Neural crest cell (in vitro differentiated cells): ENCODE results near the gene SLTM. TPM values are rescaled to one million over a fixed set of nuclear protein-coding genes. Genes with fewer than 3 reads are reported as not detected.
"Not testable (repeated sequence)": the region's sequence is repeated elsewhere in the genome, so short reads cannot be mapped to it uniquely, and the experiment has no call there.

Experiments used
- DNase-seq: peaks from one replicate; pipeline ENCODE4 v3.0.0; 2021; ENCODE audit warnings: low read depth, mixed read lengths, low spot score
- H3K27ac Mint-ChIP-seq: one replicate; pipeline ENCODE4 v1.8.0; 2021; ENCODE audit warnings: mild to moderate bottlenecking, mixed read lengths; ENCODE audit not compliant: unreplicated experiment
- H3K27me3 Mint-ChIP-seq: 2 replicates; pipeline ENCODE4 v1.8.0; 2021; ENCODE audit warnings: low read depth, mild to moderate bottlenecking, mixed read lengths
- H3K36me3 Mint-ChIP-seq: 2 replicates; pipeline ENCODE4 v1.8.0; 2021; ENCODE audit warnings: low read depth, mild to moderate bottlenecking, mixed read lengths
- H3K4me1 Mint-ChIP-seq: 2 replicates; pipeline ENCODE4 v1.8.0; 2021; ENCODE audit warnings: mixed read lengths
- H3K4me3 Mint-ChIP-seq: one replicate; pipeline ENCODE4 v1.8.0; 2021; ENCODE audit warnings: mild to moderate bottlenecking, mixed read lengths
- H3K9me3 Mint-ChIP-seq: 2 replicates; pipeline ENCODE4 v1.8.0; 2021; ENCODE audit warnings: mixed read lengths
- total RNA-seq: library from RNA; stranded (reverse); gene quantifications from 2 replicates; pipeline ENCODE4 v1.2.1, GENCODE V29; 2021
- TF ChIP-seq, protein P1 (sequence below): fragments of 200-600 bp; sonication (generic); conservative IDR thresholded peaks from 2 replicates; pipeline ENCODE4 v1.5.0; 2021; ENCODE audit warnings: antibody characterized with exemption, mild to moderate bottlenecking

The SLTM gene
- total RNA-seq, 1 donor from 2014 or later: 105 TPM

DNA sequence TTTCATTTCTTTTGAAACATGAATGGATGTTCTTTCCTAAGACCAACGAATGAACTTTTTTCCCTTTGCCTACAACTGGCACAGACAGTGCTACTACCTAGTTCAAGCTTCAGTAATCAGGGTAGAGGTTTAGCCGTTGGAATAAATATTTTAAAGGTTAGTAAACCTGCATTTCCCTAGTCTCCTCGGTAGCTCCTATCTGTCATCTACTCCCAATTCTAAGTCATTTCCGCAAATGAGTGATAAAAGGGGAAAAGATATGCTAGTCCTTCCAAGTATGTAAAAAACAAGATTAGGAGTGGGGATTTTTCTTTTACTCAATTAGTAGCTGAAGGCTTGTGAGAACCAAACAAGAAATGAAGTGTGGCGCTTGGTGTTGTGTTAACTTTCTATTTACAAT is 15.2 kb downstream of the SLTM start:
- Mint-ChIP-seq H3K27ac (no peak overlapping the region), H3K36me3 (peaks cover 17% of the 10 kb centered on the region), H3K27me3 (no peaks in the 10 kb centered on the region), H3K9me3 (no peaks in the 10 kb centered on the region), H3K4me3 (no peak overlapping the region), H3K4me1 (peaks cover 5% of the 10 kb centered on the region)
- TF ChIP-seq, protein P1, sequence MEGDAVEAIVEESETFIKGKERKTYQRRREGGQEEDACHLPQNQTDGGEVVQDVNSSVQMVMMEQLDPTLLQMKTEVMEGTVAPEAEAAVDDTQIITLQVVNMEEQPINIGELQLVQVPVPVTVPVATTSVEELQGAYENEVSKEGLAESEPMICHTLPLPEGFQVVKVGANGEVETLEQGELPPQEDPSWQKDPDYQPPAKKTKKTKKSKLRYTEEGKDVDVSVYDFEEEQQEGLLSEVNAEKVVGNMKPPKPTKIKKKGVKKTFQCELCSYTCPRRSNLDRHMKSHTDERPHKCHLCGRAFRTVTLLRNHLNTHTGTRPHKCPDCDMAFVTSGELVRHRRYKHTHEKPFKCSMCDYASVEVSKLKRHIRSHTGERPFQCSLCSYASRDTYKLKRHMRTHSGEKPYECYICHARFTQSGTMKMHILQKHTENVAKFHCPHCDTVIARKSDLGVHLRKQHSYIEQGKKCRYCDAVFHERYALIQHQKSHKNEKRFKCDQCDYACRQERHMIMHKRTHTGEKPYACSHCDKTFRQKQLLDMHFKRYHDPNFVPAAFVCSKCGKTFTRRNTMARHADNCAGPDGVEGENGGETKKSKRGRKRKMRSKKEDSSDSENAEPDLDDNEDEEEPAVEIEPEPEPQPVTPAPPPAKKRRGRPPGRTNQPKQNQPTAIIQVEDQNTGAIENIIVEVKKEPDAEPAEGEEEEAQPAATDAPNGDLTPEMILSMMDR: no peak
- DNase-seq: no peak

DNA sequence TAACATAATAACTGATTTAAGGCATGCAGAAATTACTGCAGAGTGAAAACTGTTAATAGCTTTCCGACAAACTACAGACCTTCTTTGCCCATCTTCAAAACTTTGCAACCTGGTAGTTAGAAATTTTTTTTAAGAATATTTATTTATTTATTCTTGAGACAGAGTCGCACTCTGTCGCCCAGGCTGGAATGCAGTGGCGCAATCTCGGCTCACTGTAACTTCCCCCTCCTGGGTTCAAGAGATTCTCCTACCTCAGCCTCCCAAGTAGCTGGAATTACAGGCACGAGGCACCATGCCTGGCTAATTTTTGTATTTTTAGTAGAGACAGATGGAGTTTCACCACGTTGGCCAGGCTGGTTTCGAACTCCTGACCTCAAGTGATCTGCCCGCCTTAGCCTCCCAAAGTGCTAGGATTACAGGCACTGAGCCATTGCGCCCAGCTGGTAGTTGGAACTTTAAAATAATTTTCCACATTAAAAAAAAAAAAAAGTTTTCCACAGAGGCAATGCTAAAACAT is 15.8 kb downstream of the SLTM start:
- not testable (repeated sequence) for H3K4me1 Mint-ChIP-seq, H3K27ac Mint-ChIP-seq, H3K27me3 Mint-ChIP-seq, H3K4me3 Mint-ChIP-seq, DNase-seq, H3K9me3 Mint-ChIP-seq
- H3K36me3 Mint-ChIP-seq: peaks cover 17% of the 10 kb centered on the region

DNA sequence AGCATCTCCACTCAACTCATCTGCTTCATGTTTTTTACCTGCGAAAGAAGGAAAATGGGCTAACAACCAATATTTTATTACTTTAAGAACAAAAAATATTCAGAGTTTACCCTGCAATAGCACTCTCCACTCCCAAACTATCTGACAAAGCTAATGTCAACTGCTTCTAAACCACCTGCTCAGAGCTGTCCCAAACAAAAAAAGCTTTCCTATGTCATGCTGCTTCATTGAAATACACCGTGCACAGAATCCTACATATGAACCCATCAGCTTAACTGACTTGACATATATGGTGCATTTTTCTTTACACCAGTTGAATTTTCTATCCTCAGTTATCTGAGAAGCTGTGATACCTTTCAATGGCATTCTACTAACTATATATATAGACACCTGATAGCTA is 16.5 kb downstream of the SLTM start:
- DNase-seq: no peak
- Mint-ChIP-seq H3K27ac (no peak overlapping the region), H3K4me1 (peaks cover 5% of the 10 kb centered on the region), H3K27me3 (no peaks in the 10 kb centered on the region), H3K9me3 (no peaks in the 10 kb centered on the region), H3K4me3 (no peak overlapping the region), H3K36me3 (peaks cover 17% of the 10 kb centered on the region)
- TF ChIP-seq, protein P1: no peak

DNA sequence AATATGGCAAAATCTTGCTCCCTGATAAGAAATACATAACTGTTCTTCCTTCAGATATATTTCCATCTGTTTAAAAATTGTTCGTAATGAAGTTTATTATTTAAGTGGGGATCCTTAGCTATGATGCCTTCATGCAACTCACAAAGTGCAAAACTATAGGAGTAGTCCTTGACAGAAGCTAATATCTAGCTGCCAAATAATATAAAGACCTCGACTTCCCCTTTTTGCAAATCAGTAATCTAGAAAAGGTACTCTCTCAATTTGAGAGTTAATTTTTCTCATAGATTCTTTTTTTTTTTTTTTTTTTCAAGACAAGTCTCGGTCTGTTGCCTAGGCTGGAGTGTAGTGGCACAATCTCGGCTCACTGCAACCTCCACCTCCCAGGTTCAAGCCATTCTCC is 23.0 kb downstream of the SLTM start:
- TF ChIP-seq, protein P1: no peak
- Mint-ChIP-seq H3K9me3 (no peaks in the 10 kb centered on the region), H3K27me3 (no peaks in the 10 kb centered on the region), H3K4me1 (peaks cover 2% of the 10 kb centered on the region), H3K36me3 (peaks cover 10% of the 10 kb centered on the region), H3K4me3 (no peak overlapping the region), H3K27ac (no peak overlapping the region)
- no peak for DNase-seq

DNA sequence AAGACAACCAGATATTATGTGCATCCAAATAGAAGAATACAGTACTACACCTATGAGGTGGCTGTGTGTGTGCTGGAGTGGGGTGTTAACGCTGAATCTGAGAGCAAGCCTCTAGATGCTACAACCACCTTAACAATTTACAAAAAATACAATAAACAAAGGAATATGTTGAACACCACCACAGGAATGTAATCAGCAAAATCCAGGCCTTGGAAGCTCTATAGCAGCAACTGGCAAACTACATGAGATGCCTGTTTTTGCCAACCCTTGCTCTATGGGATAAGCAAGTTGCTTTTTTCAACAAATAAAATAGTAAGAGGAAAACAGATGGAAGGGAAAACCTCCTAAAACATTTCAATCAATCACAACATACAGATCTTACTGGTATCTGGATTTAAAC is 23.9 kb downstream of the SLTM start:
- Mint-ChIP-seq H3K4me1 (no peaks in the 10 kb centered on the region), H3K36me3 (peaks cover 7% of the 10 kb centered on the region), H3K4me3 (no peak overlapping the region), H3K9me3 (no peaks in the 10 kb centered on the region), H3K27ac (no peak overlapping the region), H3K27me3 (no peaks in the 10 kb centered on the region)
- TF ChIP-seq, protein P1: no peak
- no peak for DNase-seq

DNA sequence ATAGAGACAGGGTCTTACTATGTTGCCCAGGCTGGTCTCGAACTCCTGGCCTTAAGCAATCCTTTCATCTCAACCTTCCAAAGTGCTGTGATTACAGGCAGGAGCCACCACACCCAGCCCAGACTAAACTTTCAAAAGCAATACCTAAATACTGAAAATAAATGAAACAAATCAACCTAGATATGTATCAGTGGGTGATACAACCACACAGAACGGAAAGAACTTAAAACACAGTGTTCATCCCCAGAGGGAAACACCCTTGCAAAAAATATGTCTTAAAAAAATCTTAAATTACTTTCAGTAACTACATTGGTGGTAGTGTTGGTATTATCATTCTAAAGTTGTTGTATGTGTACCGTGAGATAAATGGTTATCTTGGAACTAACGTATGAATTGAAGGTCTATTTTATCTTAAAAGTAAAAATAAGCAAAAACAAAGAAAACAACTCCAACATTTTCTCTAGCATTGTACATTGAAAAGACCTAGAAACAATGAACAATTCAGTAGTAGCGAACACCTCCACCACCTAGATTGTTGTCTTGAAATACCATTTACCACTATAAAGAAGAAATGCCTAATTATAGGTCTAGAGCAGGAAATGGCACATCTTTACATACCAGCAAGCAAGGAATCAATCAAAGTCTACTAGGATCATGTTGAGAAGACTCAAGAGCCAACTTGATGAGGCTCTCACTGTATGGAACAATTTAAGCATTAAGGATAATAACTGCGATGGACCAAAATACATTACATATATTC is 24.7 kb downstream of the SLTM start:
- TF ChIP-seq, protein P1: no peak
- no peak for DNase-seq
- Mint-ChIP-seq H3K9me3 (no peaks in the 10 kb centered on the region), H3K4me3 (no peak overlapping the region), H3K4me1 (no peaks in the 10 kb centered on the region), H3K27ac (no peak overlapping the region), H3K36me3 (peaks cover 2% of the 10 kb centered on the region), H3K27me3 (no peaks in the 10 kb centered on the region)
